Mucosa of stomach (tissue), 1 donor: ENCODE results near the gene RAD51B.

ENCODE experiments used
- H3K27me3 ChIP-seq: one replicate; pipeline ENCODE4 v1.7.0; 2013; ENCODE audit warnings: mild to moderate bottlenecking, low read length; ENCODE audit not compliant: control insufficient read depth, insufficient read depth
- H3K36me3 ChIP-seq: one replicate; pipeline ENCODE4 v1.7.0; 2013; ENCODE audit warnings: low read length; ENCODE audit not compliant: control insufficient read depth, insufficient read depth
- H3K4me1 ChIP-seq: one replicate; pipeline ENCODE4 v1.7.0; 2013; ENCODE audit warnings: mild to moderate bottlenecking, low read length; ENCODE audit not compliant: control insufficient read depth, insufficient read depth
- H3K4me3 ChIP-seq: one replicate; pipeline ENCODE4 v1.7.0; 2013; ENCODE audit warnings: low read length
- H3K9ac ChIP-seq: one replicate; pipeline ENCODE4 v1.7.0; 2013; ENCODE audit warnings: mild to moderate bottlenecking, low read length, moderate library complexity
- H3K9me3 ChIP-seq: one replicate; pipeline ENCODE4 v1.7.0; 2013; ENCODE audit warnings: mild to moderate bottlenecking, low read length, moderate library complexity; ENCODE audit not compliant: control insufficient read depth
- donor health status: Pancreatic carcinoma.

The RAD51B gene

DNA sequence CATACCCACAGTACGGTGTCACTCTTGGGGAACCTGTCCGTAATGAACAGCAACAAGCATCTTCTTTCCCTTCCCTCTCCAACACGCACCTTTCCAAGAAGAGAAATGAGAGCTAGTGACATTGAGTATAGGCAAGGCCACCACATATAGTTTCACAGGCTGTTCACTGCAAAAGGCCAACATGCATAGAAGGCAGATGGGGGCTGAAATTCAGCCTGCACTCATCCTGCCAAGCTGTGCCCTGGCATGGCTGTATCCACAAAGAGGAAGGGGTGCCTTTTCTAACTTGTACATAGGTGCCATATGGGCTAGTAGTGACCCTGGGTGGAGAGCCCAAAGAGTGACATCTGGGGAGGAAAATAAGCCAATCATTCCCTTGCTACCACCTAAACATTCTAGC lies 803.7 kb downstream of the RAD51B start:
- Histone ChIP-seq H3K4me3 (no peak overlapping the region), H3K36me3 (no peaks in the 10 kb centered on the region), H3K4me1 (peaks cover 20% of the 10 kb centered on the region), H3K27me3 (no peaks in the 10 kb centered on the region), H3K9ac (no peak overlapping the region), H3K9me3 (no peaks in the 10 kb centered on the region)

DNA sequence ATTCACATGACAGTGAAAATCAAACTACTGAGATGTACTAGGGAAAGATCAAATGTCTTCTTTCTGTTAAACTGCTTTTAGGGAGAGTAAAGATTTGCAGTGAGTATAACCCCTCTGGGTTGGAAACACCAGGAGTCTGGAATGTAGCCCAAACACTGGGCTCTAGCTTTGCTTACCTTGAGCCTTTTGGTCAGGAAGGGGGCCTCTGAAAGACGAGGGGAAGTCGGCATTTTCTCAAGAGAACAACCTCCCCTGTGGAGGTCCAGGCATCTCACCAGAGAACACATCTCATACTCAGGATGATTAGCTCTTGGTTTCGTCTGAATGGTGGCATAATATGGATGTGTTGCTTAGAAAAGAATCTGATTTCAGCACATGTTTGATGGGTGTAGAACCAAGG lies 804.2 kb downstream of the RAD51B start:
- Histone ChIP-seq H3K9ac (no peak overlapping the region), H3K4me1 (peaks cover 20% of the 10 kb centered on the region), H3K4me3 (no peak overlapping the region), H3K36me3 (no peaks in the 10 kb centered on the region), H3K27me3 (no peaks in the 10 kb centered on the region), H3K9me3 (no peaks in the 10 kb centered on the region)

DNA sequence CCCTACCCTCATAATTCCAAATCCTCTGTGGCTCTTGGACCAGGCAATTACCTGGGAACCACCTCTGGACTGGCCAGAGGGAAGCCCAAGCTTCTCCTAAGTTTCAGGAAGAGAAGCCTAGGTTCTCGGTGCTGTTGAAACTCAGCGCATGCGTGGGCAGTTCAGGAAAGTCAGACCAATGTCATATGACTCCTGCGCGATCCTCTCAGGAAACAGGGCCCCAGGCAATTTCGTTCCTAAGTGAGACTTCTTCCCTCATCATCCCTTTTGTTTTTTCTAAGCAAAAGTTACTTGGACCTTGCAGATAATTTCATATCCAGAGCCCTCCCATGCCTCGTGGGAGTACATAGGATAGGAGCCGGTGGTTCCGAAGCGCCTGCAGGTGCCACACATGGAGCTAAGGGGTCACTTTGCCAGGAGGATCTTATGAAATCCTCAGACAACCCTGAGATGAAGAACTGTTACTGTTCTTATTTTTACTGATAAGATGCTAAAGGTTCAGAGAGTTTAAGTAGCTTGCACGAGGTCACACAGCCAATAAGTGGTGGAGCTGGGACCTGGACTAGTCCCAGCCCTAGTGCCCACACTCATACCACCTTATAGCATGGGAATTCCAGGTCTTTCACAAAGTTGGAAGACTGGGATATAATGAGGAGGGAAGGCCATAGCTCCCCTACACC lies 805.1 kb downstream of the RAD51B start:
- H3K9me3 ChIP-seq: no peaks in the 10 kb centered on the region
- no peaks in the 10 kb centered on the region for H3K36me3 ChIP-seq
- peaks cover 26% of the 10 kb centered on the region for H3K4me1 ChIP-seq
- no peak overlapping the region for H3K4me3 ChIP-seq
- H3K9ac ChIP-seq: no peak overlapping the region
- no peaks in the 10 kb centered on the region for H3K27me3 ChIP-seq

DNA sequence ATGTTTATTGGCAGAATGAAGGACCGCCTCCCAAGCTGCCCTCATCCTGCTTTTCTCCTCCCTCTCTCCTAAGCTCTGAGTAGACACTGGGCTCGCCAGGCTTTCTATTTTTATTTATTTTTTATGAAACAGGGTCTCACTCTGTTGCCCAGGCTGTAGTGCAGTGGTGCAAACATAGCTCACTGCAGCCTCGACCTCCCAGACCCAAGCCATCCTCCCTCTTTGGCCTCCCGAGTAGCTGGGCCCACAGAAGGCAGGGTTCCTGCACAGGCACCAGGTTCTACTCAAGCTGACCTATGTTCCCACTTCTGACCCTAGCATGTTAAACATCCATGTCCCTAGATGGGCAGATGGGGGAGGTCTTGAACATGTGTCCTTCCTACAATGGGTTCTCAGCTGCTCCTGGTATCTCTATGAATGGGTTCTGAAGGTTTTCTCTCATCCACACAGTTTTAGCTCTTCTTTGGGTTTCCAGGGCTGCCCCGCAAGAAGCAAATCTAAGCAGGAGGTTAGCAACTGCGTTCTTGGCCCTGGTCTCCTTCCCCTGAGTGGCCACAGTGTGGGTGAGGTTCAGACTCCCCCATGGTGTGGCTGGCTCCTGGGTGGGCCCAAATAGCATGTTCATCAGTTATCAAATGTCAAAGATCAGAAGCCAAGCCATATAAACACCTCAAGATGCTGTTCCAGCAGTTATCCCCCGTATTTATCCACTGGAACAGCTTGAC lies 805.9 kb downstream of the RAD51B start:
- Histone ChIP-seq H3K36me3 (no peaks in the 10 kb centered on the region), H3K27me3 (no peaks in the 10 kb centered on the region), H3K4me3 (no peak overlapping the region), H3K4me1 (peaks cover 34% of the 10 kb centered on the region), H3K9ac (no peak overlapping the region), H3K9me3 (no peaks in the 10 kb centered on the region)

DNA sequence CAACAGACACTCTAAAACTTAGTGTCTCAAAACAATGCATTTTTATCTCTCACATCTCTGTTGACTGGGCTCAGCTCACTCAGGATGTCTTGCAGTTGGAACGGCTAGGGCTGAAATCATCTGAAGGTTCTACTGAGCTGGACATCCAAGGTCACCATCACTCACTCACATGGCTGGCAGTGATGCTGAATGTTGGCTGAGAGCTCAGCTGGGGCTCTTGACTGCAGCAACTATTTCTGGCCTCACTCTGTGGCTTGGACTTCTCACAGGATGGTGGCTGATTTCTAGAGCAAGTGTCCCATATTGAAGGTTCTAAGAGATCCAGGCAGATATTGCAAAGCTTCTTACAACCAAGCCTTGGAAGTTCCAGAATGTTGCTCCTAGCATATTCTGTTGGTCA lies 806.8 kb downstream of the RAD51B start:
- Histone ChIP-seq H3K27me3 (no peaks in the 10 kb centered on the region), H3K4me3 (no peak overlapping the region), H3K9me3 (no peaks in the 10 kb centered on the region), H3K4me1 (peaks cover 36% of the 10 kb centered on the region), H3K9ac (no peak overlapping the region), H3K36me3 (no peaks in the 10 kb centered on the region)

DNA sequence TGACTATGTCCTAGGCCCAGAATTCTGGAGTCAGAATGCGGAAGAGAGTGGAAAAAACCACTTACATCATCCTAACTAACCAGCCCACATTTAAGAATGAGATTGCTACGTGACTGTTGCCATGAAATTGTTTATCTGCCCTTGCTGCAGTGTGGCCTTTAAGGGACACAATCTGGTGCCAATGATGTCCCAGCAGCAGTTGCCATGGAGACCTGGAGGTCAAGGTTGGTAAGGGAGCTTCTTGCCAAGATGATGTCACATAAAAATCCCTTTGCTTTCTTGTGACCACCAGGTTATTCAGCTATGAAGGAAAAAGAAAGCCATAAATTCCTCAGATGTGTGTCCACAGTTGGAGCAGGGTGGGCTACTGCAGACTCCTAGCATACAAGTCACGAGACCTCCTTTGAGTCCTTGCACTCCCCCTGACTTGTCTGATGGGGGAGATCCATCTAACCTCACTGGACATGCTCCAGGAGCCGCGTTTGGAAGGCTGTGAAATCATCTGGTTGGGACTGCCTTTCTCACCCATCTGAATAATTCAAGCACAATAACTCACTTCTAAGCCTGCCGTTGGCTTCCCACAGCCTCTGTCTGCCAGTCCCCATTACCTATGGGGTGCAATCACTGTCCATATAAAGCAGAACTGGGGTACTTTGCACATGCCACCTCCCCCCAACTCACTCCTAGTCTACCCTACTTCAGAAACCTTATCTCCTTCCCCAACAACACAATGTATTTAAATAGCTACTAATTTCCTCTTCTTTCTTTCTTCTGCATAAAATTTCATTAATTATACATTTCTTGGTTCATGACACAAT lies 807.7 kb downstream of the RAD51B start:
- Histone ChIP-seq H3K9ac (peak overlapping the region; percentile 78), H3K27me3 (no peaks in the 10 kb centered on the region), H3K4me1 (peaks cover 31% of the 10 kb centered on the region), H3K36me3 (no peaks in the 10 kb centered on the region), H3K4me3 (no peak overlapping the region), H3K9me3 (no peaks in the 10 kb centered on the region)

DNA sequence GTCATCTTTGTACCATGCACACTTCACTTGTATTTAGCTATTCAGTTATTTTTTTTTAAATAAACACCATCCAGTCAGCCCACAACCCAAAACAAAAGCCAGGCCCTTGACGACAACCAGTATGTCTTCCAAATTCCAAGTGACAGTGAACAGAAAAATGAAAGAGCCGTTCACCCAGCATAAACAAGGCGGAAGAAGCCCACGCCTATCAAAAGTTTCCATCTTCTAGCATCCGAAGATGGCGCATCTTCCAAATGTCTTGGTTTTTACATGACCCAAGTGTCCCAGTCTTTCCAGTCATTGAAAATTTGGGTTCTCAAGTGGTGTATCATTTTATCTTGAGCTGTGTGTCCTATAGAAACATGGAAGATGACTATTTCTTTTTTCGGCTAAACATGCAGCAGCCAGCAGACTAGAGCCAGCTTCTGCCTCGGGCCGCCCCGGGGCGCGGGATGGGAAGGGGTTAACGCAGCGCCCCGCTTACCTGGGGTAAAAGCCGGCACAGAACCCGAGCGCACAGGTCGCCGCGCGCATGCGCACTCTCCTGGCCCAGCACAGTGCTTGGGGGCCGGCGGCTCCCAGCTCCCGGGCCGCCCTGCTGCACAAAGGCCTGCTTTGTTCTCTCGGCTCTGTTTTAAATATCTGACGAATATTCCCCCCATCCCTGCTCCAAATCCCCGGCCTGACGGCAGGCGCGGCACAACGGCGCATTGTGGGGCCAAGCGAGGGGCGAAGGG lies 808.5 kb downstream of the RAD51B start:
- Histone ChIP-seq H3K4me1 (peaks cover 33% of the 10 kb centered on the region), H3K4me3 (peak overlapping the region; percentile 34), H3K27me3 (no peaks in the 10 kb centered on the region), H3K36me3 (no peaks in the 10 kb centered on the region), H3K9ac (peak overlapping the region; percentile 78), H3K9me3 (no peaks in the 10 kb centered on the region)

DNA sequence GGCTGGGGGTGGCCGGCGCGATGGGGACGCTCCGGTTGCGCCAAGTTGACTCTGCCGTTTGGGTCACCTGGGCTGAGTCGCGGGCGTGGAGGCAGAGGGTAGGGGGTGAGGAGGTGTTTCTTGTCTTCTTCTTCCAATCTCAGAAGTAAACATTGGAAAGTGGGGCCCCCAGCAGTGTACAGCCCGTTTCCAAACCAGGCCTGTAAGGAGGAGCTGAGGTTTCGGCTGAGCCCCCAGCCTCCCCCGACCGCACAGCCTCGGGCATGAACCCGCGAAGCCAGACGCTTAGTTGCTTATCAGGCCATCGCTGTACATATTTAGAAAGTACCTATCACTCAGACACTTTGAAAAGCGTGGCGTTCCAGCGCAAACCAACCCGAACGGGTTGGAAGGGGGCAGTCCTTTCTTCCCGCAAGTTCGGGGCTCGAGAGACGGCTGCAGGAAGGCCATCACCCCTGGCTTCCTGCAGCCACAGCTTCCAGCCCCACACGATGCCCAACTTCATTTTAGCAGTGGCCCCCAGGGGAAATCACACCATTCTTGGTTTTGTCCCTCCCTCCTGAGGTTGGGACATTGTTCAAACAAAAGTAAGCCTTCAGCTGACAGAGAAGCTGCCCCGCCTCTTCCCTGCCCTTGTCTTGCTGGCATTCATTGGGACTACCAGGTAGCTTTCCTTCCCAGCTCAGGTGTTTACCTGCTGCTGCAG lies 809.2 kb downstream of the RAD51B start:
- Histone ChIP-seq H3K9me3 (no peaks in the 10 kb centered on the region), H3K4me3 (peak overlapping the region; percentile 34), H3K4me1 (peaks cover 41% of the 10 kb centered on the region), H3K36me3 (no peaks in the 10 kb centered on the region), H3K9ac (peak overlapping the region; percentile 78), H3K27me3 (no peaks in the 10 kb centered on the region)

DNA sequence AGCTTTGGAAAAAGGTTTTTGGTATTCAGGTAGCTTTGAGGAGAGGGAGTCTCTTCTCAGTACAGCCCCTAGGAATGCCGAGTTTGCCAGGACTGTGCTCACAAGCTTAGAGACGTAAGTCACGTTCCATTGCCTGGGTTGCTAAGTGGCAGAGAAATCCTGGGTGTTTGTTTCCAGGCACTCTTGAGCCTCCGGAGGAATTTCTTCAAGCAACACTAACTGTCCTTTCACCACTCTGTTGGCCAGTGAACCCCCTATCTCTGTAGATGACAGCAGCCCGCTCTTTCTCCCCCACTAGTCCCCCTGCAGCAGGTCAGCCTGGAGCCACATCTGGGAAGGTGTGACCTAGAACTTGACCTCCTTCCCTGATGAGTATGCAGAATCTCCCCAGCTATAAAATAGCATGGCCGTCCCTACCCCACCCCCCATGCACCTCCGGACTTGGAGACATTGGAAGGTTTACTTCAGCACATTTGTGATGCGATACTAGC lies 810.5 kb downstream of the RAD51B start:
- H3K36me3 ChIP-seq: no peaks in the 10 kb centered on the region
- H3K9me3 ChIP-seq: no peaks in the 10 kb centered on the region
- no peaks in the 10 kb centered on the region for H3K27me3 ChIP-seq
- H3K4me3 ChIP-seq: no peak overlapping the region
- peak overlapping the region; percentile 78 for H3K9ac ChIP-seq
- peaks cover 44% of the 10 kb centered on the region for H3K4me1 ChIP-seq

DNA sequence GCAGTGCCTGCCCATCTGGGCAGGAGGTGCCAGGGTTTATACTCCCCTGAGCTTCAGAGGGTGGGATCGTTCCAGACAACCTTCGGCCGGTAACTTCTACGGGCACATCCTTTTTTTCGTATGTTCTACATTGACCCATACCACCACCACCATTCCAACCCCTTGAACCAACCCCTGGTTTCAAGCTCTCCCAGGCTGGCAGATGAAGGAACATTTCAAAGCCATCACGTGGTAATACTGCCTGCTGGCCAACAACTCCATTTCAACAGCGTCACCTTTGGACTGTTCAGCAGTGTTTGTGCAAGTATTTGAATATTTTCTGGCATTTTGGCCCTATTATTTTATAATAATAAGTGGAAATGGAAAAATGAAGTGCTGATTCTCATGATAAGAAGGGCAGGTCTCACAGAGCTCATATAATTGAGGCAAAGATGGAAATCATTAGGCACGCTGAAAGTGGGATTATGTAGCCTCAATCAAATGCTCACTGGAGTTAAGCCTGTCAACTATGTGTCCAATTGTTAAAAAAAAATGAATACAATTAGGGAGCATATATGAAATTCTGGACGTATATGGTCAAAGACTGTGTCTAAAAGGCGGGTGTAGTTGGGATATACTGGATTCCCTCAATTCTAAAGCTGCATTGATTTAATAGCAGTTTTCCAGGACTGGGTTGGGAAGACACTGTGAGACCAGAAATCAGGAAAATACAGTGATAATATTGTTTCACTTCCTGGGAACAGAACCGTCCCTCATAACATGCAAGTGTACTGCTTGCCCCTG lies 811.2 kb downstream of the RAD51B start:
- no peak overlapping the region for H3K9ac ChIP-seq
- no peaks in the 10 kb centered on the region for H3K27me3 ChIP-seq
- H3K9me3 ChIP-seq: no peaks in the 10 kb centered on the region
- peaks cover 44% of the 10 kb centered on the region for H3K4me1 ChIP-seq
- H3K36me3 ChIP-seq: no peaks in the 10 kb centered on the region
- no peak overlapping the region for H3K4me3 ChIP-seq
